RWPE1 (cell line): ENCODE results near the gene TPSD1.

Experiments used
- CTCF ChIA-PET: fragments of 350-600 bp; sonication (Branson Sonifier 250); formaldehyde crosslinking; extraction: SDS; loops from one replicate; lab custom pipeline; 2021; lab: Yijun Ruan, JAX
- POLR2A ChIA-PET: fragments of 400-600 bp; formaldehyde crosslinking; extraction: SDS; loops from one replicate; lab custom pipeline; 2020; ENCODE audit warnings: antibody characterized with exemption; ENCODE audit not compliant: low non-redundant PET; lab: Yijun Ruan, JAX
- DNase-seq: peaks from one replicate; pipeline ENCODE4 v3.0.0; 2012; ENCODE audit warnings: low spot score
- H3K27ac ChIP-seq: fragments of 450-650 bp; 2 replicates; pipeline ENCODE4 v1.5.1; 2017
- TF ChIP-seq, protein P1 (sequence below): fragments of 450-650 bp; conservative IDR thresholded peaks from 2 replicates; pipeline ENCODE4 v1.5.1; 2017; ENCODE audit warnings: low read depth, mild to moderate bottlenecking

TPSD1 gene

DNA sequence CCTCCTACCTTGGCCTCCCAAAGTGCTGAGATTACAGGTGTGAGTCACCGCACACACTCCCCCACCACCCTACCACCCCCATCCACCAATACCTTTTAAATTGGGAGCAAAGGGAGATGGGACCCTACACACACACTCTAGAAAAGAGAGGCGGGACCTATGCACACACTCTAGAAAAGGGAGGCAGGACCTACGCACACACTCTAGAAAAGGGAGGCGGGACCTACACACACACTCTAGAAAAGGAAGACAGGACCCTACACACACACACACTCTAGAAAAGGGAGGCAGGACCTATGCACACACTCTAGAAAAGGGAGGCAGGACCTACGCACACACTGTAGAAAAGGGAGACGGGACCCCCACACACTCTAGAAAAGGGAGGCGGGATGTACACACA lies 18.9 kb downstream of the TPSD1 start:
- ChIA-PET POLR2A (no interaction called here), CTCF (no interaction called here)
- TF ChIP-seq, protein P1, sequence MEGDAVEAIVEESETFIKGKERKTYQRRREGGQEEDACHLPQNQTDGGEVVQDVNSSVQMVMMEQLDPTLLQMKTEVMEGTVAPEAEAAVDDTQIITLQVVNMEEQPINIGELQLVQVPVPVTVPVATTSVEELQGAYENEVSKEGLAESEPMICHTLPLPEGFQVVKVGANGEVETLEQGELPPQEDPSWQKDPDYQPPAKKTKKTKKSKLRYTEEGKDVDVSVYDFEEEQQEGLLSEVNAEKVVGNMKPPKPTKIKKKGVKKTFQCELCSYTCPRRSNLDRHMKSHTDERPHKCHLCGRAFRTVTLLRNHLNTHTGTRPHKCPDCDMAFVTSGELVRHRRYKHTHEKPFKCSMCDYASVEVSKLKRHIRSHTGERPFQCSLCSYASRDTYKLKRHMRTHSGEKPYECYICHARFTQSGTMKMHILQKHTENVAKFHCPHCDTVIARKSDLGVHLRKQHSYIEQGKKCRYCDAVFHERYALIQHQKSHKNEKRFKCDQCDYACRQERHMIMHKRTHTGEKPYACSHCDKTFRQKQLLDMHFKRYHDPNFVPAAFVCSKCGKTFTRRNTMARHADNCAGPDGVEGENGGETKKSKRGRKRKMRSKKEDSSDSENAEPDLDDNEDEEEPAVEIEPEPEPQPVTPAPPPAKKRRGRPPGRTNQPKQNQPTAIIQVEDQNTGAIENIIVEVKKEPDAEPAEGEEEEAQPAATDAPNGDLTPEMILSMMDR, result no peak
- DNase-seq, result no peak
- H3K27ac ChIP-seq, result no peak overlapping the region

DNA sequence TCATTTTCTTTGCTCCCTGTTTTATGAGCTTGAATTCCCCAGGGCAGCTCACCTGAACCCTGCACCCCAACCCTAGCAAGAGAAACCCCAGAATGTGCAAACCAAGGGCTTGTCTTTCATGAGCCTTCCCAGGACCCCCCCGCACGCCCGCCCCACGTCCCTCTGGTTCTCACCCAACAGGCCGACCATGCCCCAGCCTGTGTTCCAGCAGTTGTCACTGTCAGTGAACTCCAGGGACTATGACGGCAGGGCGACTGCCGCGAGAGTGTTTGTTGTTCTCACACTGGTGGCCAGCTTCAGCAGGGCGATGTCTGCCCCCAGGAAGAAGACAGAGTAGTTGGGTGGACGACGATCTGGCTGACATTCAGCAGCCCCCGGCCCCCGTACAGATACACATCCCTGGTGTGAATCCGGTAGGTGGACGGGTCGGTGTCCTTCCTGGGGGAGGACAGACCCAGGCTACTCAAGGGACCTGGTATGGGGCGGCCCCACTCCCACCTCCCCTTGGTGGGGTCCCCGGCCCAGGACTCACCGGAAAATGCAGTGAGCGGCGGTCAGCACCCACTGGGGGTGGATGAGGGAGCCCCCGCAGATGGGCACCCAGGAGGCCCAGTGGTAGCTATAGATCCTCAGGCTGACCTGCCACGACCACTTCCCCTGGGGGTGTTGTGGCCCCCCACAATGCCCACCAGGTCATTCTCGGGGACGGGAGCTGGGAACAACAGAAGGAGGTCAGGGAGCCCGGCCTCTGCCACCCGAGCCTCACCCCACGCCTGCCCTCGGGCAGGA lies 20.1 kb downstream of the TPSD1 start:
- CTCF ChIA-PET, result interaction anchor here (0.6 kb wide), 1 partner anchor 20 kb away, joined by 6 read pairs; no protein-coding TSS in a partner anchor

DNA sequence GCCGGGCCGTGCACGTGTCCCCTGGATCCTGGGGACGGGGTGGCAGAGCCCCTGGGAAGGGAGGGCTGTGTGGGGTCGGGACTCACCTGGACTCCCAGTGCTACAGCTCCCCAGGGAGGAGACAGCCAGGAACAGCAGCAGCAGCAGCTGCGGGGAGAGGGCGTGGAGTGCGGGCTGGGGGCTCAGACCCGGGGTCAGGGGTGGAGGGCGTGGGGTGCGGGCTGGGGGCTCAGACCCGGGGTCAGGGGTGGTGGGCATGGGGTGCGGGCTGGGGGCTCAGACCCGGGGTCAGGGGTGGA lies 20.7 kb downstream of the TPSD1 start:
- no peak overlapping the region for H3K27ac ChIP-seq
- ChIA-PET POLR2A (no interaction called here), CTCF (interaction anchor here (0.6 kb wide), 1 partner anchor 20 kb away, joined by 6 read pairs; no protein-coding TSS in a partner anchor)
- TF ChIP-seq, protein P1, result no peak
- DNase-seq, result no peak

More for the DNA sequence above, 20.1 kb downstream of the TPSD1 start:
- POLR2A ChIA-PET, result no interaction called here
- DNase-seq, result no peak
- TF ChIP-seq, protein P1, result no peak
- H3K27ac ChIP-seq, result no peak overlapping the region

DNA sequence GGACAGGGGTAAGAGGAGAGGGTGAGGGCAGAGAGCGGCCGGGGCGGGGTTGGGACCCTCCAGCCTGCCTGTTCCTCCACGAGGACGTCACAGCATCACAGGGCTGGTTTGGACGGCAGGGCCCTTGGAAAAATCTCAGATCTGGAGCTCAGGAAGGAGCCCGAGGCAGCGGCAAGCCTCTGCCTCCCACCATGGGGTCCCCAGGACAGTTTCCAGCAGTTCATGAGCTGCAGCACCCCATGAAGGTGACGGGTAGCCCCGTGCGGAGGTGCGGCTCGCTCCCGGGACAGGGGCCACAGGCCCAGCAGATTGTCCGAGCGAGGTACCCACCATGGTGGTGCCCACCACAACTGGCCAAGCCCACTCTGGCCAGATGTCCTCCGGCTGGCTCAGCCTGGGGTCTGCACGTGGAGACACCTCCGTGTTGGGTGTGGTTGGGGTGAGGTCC lies 21.3 kb downstream of the TPSD1 start:
- DNase-seq, result no peak
- TF ChIP-seq, protein P1, result no peak
- no peak overlapping the region for H3K27ac ChIP-seq
- CTCF ChIA-PET, result no interaction called here
- POLR2A ChIA-PET, result no interaction called here

DNA sequence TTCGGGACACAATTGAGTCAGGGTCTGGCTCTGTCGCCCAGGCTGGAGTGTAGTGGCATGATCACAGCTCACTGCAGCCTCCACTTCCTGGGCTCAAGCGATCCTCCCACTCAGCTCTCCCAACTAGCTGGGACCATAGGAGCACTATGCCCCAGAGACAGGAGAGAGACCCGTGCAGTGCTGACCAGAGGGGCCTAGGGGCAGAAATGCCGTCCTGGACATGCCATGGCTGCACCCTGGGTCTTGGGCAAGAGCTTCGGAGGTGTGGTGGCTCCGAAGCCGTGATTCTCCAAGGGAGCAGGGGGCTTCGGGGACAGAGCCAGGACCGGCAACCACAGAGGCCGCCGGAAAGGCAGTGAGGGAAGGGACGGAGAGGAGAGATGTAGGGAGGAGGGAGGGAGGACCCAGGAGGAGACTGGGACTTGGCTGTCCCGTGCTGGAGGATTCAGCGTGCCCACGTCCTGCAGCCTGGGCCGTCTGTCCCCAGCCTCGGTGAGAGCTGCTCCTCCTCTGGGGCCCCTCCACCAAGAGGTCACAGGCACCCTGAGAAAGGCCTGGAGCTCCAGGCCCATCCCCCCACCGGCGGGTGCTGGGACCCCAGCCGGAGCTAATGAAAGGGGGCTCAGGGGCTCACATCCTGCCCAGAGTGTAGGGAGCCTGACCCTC lies 21.9 kb downstream of the TPSD1 start:
- TF ChIP-seq, protein P1, result no peak

DNA sequence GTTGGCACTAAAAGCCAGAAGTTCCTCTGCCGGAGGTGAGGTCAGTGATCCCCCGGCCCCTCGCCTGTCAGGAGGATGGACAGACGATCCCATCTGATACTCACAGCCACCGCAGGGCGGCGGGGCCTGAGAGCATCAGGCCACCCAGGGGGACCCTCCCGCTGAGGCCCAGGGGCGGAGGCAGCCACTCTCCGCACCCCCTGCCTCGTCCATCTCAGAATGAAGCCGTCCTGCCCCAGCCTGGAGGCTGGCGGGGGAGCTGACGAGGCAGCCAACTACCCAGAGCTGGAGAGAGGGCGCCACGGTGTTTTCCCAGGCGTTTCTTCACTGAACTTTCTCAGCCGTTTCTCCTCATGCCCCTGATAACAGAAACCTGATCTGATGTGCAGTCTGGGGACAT lies 22.6 kb downstream of the TPSD1 start:
- H3K27ac ChIP-seq, result no peak overlapping the region
- POLR2A ChIA-PET, result no interaction called here
- no peak for DNase-seq
- CTCF ChIA-PET, result no interaction called here
- TF ChIP-seq, protein P1, result no peak

More for the DNA sequence above, 21.9 kb downstream of the TPSD1 start:
- DNase-seq, result no peak
- POLR2A ChIA-PET, result no interaction called here
- CTCF ChIA-PET, result interaction anchor here (0.7 kb wide), 1 partner anchor 84 kb away, joined by 4 read pairs; no protein-coding TSS in a partner anchor
- H3K27ac ChIP-seq, result no peak overlapping the region
